NK-92 (cell line): ENCODE measurements around the gene VARS1.
"Not testable (repeated sequence)": the region's sequence is repeated elsewhere in the genome, so short reads cannot be mapped to it uniquely, and the experiment has no call there.

Experiments used
- DNase-seq: peaks from one replicate; lab custom pipeline; 2025; ENCODE audit not compliant: unreplicated experiment; lab: John Stamatoyannopoulos, UW

Gene VARS1

GRCh38 chr6:31794866-31795615, 511 bp downstream of the VARS1 start:
- DNase-seq: no peak

- DNase-seq: no peak
These were observed 1.2 kb downstream of the VARS1 start for GRCh38 chr6:31794294-31794865.

- DNase-seq: not testable (repeated sequence)
These were observed 1.7 kb downstream of the VARS1 start for GRCh38 chr6:31793927-31794245.

DNA sequence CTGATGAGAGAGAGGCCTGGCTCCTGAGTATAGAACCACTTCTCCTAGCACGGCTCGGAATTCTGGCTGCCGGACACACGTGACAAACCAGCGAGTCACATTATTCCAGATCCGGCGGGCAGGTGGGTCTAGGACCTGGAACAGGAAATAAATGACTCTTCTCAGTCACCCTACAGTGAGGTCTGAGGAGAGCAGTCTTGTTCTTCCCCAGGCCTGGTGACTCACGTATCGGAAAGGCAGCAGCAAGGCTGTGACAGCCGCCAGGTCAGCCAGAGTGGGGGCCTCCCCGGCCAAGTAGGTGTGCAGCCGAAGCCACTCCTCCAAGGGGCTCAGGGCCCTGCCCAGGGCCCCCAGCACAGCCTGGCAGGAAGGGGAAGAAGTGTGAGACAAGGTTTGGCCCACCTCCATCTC, 2.8 kb downstream of the VARS1 start:
- DNase-seq: no peak

- no peak for DNase-seq
These were observed 3.5 kb downstream of the VARS1 start for GRCh38 chr6:31792090-31792374.

GRCh38 chr6:31791324-31792089, 4.0 kb downstream of the VARS1 start:
- no peak for DNase-seq

DNA sequence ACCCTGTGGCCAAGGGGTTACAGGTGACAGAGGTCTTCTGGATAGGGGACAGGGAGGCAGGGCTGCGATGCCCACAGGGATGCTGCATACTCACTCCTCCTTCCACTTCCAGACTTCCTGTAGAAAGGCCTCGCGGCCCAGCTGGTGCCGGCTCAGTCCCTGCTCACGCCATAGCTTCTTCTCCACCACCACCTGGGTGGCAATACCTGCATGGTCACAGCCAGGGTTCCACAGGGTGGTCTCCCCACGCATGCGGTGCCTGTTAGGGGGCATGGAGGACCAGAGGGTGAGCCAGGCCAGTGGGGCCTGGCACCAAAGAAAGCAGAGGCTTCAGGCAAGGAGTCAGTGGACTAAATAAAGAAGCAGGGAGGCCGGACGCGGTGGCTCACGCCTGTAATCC, 10.1 kb downstream of the VARS1 start:
- no peak for DNase-seq

- no peak for DNase-seq
These were observed 11.2 kb downstream of the VARS1 start for GRCh38 chr6:31784098-31784925.

DNA sequence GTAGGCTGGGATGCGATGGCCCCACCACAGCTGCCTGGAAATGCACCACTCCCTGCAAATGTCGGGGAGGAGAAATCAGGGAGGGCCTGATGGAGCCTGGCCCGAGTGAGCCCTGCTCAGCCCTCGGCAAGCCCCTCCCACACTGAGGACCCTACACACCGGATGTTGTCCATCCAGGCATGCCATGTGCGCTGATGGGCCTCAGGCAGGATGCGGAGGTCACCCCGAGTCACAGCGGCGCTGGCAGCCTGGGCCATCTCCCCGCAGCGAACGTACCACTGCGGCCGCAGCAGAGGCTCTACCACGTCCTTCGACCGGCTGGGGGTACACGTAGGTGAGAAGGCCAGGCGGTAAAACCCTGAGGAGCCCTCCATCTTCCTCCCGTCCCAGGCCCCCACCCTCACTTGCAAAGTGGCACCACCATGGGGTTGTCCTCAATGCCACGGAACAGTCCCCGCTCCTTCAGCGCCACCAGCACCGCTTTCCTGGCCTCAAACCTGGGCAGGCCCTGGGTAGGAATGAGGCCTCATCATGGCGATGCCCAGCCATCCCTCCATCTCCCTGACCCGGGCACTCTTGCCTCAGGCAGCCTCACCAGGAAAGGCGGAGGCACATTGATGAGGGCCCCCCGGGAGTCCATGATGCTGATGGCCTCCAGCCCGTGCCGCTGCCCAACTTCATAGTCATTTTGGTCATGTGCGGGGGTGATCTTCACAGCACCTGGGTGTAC, 13.3 kb downstream of the VARS1 start:
- DNase-seq: no peak

- no peak for DNase-seq
These were observed 14.1 kb downstream of the VARS1 start for GRCh38 chr6:31781244-31782125.

- DNase-seq: no peak
These were observed 14.9 kb downstream of the VARS1 start for GRCh38 chr6:31780507-31781243.

DNA sequence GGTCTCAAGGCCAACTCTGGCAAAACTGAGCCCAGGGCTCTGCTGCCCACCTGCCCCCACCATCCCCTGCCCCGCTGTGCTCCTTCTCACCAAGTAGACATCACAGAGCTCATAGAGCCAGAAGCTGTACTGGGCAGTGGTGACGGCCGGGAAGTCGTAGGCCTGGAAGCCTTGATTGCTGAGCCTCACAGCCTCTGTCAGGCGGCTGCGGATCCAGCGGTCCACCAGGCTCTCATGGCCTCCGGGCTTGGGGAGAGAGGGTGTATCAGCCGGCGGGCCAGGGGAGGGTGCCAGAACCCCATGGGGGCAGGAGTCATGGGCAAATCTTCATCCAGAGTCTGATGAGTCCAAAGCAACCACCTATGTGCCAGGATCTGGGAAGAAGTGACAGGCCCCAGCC, 15.6 kb downstream of the VARS1 start:
- no peak for DNase-seq

DNA sequence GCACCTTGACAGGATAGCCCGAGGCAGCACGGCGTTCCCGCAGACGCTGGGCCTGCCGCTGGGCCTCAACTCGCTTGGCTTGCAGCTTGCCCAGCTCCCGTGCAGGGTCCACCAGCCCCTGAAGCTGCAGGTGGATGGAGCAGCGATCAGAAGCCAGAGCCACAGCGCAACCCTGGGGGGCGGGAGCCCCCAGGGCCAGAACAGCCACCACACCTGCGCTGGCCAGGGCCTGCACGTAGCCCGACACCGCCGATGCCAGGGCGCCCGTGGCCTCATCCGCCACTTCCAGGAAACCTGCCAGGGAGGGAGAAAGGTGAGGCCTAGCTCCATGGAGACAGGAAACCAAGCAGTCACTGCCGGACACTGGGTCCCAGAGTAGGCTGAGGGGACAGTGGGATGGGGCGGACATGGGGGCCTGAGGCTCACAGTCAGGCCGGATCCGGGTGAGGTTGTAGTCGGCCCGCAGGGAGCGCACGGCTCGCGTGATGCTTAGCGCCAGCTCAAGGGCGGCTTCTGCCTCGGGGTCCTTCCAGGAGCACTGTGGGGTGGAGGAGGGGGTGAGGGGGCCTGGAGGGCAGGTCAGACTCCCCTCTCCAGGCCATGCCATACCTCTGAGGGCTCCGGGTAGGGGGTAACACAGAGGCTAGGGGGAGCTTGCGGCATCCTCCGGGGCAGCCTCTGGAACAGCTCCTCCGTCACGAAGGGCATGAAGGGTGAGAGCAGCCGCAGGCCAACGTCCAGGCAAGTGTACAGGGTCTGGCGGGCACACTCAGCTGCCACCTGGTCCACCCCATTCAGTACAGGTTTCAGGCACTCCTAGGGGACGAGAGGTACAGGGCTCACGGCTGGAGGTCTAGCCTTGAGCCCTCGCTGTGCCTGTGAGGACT, 16.3 kb downstream of the VARS1 start:
- DNase-seq: no peak

DNA sequence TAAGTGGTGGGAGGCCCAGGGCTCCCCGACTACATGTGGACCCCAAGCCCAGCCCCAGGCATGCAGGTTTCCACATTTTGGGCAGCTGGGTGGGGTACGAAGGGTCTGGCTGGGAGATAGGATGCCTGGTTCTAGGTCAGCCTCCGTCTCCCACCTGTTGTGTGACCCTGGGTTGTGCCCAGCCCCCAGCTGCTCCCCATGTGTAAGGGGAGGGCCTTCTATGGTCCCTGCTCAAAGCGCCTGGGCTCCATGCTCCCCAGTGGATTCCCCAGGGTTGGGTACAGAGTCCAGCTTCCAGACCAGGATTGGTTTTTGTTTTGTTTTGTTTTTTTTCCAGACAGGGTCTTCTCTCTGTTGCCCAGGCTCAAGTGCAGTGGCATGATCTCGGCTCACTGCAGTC, 17.4 kb downstream of the VARS1 start:
- DNase-seq: no peak

DNA sequence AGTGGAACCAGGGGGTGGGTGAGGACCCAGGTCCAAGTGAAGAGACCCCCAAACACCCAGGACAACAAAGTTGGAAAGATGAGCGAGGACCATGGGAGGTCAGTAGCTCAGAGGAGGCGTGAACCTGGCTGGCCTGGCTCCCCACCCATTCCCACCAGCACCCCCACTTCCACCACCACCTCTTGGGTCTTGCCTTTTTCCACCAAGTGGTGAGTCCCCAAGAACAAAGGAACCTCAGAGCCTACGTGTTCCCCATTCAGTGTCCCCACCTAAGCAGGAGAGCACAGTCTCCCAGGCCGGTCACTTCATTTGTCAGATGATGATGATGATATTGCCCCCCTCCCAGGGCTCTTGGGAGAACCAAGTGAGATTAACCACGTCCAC, 17.9 kb downstream of the VARS1 start:
- no peak for DNase-seq

DNA sequence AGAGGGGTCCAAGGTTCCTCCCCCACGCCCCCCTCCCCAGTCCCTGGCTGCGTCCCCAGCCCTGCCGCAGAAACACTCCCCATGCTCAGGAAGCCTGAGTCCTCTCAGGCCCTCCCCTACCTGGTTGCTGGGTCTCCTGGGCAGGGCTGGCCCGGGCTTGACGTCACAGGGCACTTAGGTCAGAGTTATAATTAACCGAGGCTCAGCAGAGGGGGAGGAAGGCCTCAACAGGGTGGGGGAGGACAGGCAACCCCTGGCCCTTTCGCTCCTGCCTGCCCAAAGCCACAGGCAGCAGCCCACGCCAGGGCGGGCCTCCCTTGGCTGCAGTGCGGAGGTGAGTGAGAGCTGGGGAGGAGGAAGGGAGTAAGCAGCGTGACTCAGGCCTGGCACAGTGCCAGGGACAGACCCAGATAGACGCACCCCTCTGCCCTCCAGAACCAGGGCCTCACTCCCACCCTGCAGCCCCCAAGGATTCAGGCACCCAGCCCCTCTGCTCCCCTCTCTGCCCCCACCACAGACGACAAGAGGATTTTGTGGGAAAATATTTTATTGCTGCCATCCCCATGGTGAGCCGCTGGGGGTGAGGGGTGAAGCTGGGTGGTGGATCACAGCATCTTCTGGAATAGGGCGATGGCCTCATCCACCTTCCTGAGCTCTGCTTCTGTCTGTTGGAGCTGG, 18.4 kb downstream of the VARS1 start, which contains the start of gene VWA7:
TSS of gene VWA7 (minus strand) at position 340 of the 678 bp plus-strand sequence. CDS start 549 bp downstream, outside the sequence.
- DNase-seq: no peak

DNA sequence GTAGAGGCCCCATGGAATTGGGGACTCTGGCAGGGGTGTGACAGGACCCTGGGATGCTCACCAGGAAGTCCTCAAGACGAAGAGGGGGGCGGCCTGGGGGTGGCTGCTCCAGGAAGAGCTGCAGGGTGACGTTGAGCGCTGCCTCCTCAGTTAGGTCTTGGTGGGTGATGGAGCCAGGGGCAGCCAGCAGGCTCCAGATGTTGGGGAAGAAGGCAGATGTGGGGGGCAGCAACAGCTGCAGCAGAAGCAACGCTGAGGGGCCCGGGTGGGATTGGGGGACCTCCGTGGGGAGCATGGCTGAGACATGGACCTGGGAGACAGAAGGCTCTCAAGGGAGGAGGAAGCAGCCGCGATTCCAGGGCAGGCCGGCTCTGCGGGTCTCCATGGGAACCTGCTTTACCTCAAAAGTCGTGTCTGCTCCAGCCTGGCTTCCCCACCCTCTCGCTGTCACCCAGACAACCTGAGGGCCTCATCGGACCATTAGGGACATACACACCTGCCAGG, 19.0 kb downstream of the VARS1 start:
- no peak for DNase-seq
